ENCODE results near the gene ACYP2.

DNA sequence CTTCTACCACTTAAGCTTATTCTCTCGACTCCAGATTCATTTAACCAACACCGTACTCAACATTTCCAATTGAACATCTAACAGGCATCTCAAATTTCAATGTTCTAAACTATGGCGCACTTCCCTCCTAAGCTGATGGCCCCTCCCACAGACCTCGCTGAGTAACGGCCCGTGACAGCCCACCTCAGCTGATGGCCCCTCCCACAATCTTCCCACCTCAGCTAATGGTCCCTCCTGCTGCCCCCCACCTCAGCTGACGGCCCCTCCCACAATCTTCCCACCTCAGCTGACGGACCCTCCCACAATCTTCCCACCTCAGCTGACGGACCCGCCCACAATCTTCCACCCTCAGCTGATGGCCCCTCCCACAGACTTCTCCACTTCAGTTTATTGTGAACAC, 197.7 kb downstream of the ACYP2 start:
- no peak for TF ChIP-seq CTCF (IDR thresholded peaks at IDR 0.05)
- no peak for TF ChIP-seq POLR2A (IDR thresholded peaks at IDR 0.05)

Measured in Peyer's patch (tissue), 4 donors.